ENCODE data around the gene PARL. TPM values are rescaled to one million over a fixed set of nuclear protein-coding genes. Genes with fewer than 3 reads are reported as not detected.
A peak's percentile ranks its signal among the peaks of the same experiment; 100 is the strongest.

The PARL gene, protein sequence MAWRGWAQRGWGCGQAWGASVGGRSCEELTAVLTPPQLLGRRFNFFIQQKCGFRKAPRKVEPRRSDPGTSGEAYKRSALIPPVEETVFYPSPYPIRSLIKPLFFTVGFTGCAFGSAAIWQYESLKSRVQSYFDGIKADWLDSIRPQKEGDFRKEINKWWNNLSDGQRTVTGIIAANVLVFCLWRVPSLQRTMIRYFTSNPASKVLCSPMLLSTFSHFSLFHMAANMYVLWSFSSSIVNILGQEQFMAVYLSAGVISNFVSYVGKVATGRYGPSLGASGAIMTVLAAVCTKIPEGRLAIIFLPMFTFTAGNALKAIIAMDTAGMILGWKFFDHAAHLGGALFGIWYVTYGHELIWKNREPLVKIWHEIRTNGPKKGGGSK
- polyA plus RNA-seq (ENCODE audit: insufficient read length in 3 of 3), result 10 to 100 TPM; 51.4 to 57.0 (median 55.0) TPM
- long read RNA-seq, donor 1, transcript PARL-201 (9 exons, 1,240 nt), result minor isoform, 5 of 25 reads
- long read RNA-seq, donor 1, transcript PARL-202 (10 exons, 1,414 nt), result major isoform, 19 of 25 reads
- long read RNA-seq, donor 1, partial matches to known transcripts, result 0 of 25 reads
- long read RNA-seq, donor 1, other reads (novel, unspliced or antisense), result 0 of 25 reads
- long read RNA-seq, donor 2, transcript PARL-202 (10 exons, 1,414 nt), result major isoform, 22 of 34 reads
- long read RNA-seq, donor 2, transcript PARL-201 (9 exons, 1,240 nt), result minor isoform, 11 of 34 reads
- long read RNA-seq, donor 2, partial matches to known transcripts, result 0 of 34 reads
- long read RNA-seq, donor 2, other reads (novel, unspliced or antisense), result 0 of 34 reads
- long read RNA-seq, donor 3, transcript PARL-202 (10 exons, 1,414 nt), result major isoform, 11 of 18 reads
- long read RNA-seq, donor 3, partial matches to known transcripts, result 0 of 18 reads
- long read RNA-seq, donor 3, other reads (novel, unspliced or antisense), result 0 of 18 reads
- long read RNA-seq, donor 4, transcript PARL-202 (10 exons, 1,414 nt), result major isoform, 19 of 35 reads
- long read RNA-seq, donor 4, transcript PARL-201 (9 exons, 1,240 nt), result minor isoform, 8 of 35 reads
- long read RNA-seq, donor 4, partial matches to known transcripts, result 6 of 35 reads
- long read RNA-seq, donor 4, other reads (novel, unspliced or antisense), result 0 of 35 reads
- long read RNA-seq, donor 5, transcript PARL-202 (10 exons, 1,414 nt), result major isoform, 10 of 17 reads
- long read RNA-seq, donor 5, partial matches to known transcripts, result 5 of 17 reads
- long read RNA-seq, donor 5, other reads (novel, unspliced or antisense), result 0 of 17 reads
- long read RNA-seq, donor 6, transcript PARL-202 (10 exons, 1,414 nt), result major isoform, 14 of 25 reads
- long read RNA-seq, donor 6, partial matches to known transcripts, result 5 of 25 reads
- long read RNA-seq, donor 6, other reads (novel, unspliced or antisense), result 0 of 25 reads
- long read RNA-seq, donor 7, transcript PARL-202 (10 exons, 1,414 nt), result major isoform, 12 of 17 reads
- long read RNA-seq, donor 7, partial matches to known transcripts, result 0 of 17 reads
- long read RNA-seq, donor 7, other reads (novel, unspliced or antisense), result 0 of 17 reads
- long read RNA-seq, donor 8, transcript PARL-202 (10 exons, 1,414 nt), result major isoform, 5 of 10 reads
- long read RNA-seq, donor 8, partial matches to known transcripts, result 0 of 10 reads
- long read RNA-seq, donor 8, other reads (novel, unspliced or antisense), result 0 of 10 reads
- long read RNA-seq, donor 9, transcript PARL-202 (10 exons, 1,414 nt), result major isoform, 30 of 37 reads
- long read RNA-seq, donor 9, partial matches to known transcripts, result 0 of 37 reads
- long read RNA-seq, donor 9, other reads (novel, unspliced or antisense), result 0 of 37 reads
- long read RNA-seq, donor 10, transcript PARL-202 (10 exons, 1,414 nt), result major isoform, 17 of 18 reads
- long read RNA-seq, donor 10, partial matches to known transcripts, result 0 of 18 reads
- long read RNA-seq, donor 10, other reads (novel, unspliced or antisense), result 0 of 18 reads
- long read RNA-seq, donor 11, transcript PARL-202 (10 exons, 1,414 nt), result major isoform, 9 of 13 reads
- long read RNA-seq, donor 11, partial matches to known transcripts, result 0 of 13 reads
- long read RNA-seq, donor 11, other reads (novel, unspliced or antisense), result 0 of 13 reads
- long read RNA-seq, donor 12, transcript PARL-201 (9 exons, 1,240 nt), result minor isoform, 8 of 34 reads
- long read RNA-seq, donor 12, transcript PARL-202 (10 exons, 1,414 nt), result major isoform, 18 of 34 reads
- long read RNA-seq, donor 12, partial matches to known transcripts, result 6 of 34 reads
- long read RNA-seq, donor 12, other reads (novel, unspliced or antisense), result 0 of 34 reads
- long read RNA-seq, donor 13, transcript PARL-202 (10 exons, 1,414 nt), result major isoform, 9 of 17 reads
- long read RNA-seq, donor 13, partial matches to known transcripts, result 6 of 17 reads
- long read RNA-seq, donor 13, other reads (novel, unspliced or antisense), result 0 of 17 reads
- long read RNA-seq, donor 14, result 0 reads
- long read RNA-seq, donor 15, transcript PARL-201 (9 exons, 1,240 nt), result minor isoform, 11 of 40 reads
- long read RNA-seq, donor 15, transcript PARL-202 (10 exons, 1,414 nt), result major isoform, 19 of 40 reads
- long read RNA-seq, donor 15, partial matches to known transcripts, result 6 of 40 reads
- long read RNA-seq, donor 15, other reads (novel, unspliced or antisense), result 0 of 40 reads
- long read RNA-seq, donor 16, transcript PARL-202 (10 exons, 1,414 nt), result major isoform, 28 of 54 reads
- long read RNA-seq, donor 16, transcript PARL-201 (9 exons, 1,240 nt), result minor isoform, 12 of 54 reads
- long read RNA-seq, donor 16, partial matches to known transcripts, result 8 of 54 reads
- long read RNA-seq, donor 16, other reads (novel, unspliced or antisense), result 0 of 54 reads

DNA sequence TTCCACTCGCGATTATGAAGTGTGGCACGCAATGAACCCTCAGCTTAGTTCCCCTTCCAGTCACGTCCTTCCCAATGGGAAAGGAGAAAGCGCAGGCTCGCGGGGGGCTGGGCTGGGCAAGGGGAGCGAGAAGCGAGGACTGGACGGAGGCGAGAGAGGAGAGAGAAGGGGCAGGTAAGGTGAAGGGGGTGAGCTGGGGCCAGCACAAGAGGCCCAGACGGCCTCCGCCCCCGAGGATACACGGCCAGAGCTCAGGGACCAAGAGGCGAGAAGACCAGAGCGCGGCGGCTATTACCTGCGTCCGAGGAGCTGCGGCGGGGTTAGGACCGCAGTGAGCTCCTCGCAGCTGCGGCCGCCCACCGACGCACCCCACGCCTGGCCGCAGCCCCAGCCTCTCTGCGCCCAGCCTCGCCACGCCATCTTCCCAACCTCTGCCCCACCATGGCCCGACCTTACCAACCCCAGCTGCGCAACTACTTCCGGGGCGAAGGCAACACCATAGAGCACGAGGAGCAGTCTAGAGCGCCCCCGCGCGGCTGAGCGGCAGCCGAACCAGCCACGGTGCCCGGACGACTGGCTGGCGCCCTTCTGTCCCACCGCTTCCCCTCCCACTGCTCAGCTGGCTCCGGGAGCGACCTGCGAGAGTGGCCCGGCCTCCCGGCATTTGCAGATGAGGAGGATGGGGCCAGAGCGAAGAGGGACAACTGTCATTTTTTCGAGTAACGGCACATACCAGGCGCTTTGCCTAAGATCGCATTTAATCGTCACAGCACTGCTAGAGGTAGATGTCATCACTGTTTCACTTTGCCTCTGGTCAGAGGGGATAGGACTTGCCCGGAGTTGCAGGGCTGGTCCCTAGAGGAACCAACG, at the start of gene PARL:
Gene PARL, minus strand, starts transcription at position 454 of the 870 bp plus-strand sequence. Its CDS starts 34 bp downstream, at position 420.
- DNase-seq, result peak; percentile 91

DNA sequence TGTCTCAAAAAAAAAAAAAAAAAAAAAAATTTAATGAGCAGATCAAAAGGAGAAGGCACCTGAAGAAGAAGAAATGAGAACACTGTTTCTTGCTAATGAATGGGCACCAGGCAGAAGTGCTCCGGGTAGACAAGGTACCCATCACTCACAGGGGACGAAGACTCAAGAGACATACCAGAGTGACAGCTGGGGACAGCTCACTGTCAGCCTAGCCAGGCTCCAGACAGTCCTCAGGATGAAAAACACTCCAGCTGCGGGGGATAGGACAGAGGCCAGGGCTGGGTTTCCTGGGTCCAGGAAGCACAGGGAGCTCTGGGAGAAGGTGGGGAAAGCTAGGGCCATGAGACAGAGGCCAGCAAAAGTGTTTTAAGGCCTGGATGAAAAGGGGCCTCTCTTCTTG, 48.5 kb upstream of the PARL start:
- no peak for DNase-seq

DNA sequence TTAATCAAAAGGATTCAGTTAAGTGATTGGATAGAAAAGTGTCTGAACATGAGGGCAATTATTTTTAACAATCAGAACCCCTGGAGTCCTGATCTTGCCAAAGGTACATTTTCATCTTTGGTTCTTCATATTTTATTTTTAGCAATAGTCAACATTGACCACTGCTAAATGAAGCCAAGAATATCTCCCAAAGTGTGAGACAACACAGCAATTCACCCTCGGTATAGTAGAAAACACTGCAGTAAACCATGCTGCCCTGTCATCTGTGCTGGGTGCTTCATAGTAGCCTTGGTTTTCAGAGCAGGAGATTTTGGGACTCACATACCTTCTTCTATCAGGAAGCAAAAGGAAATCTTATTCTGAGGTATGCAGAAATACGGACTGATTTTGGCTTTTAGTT, 47.2 kb upstream of the PARL start:
- DNase-seq, result no peak

DNA sequence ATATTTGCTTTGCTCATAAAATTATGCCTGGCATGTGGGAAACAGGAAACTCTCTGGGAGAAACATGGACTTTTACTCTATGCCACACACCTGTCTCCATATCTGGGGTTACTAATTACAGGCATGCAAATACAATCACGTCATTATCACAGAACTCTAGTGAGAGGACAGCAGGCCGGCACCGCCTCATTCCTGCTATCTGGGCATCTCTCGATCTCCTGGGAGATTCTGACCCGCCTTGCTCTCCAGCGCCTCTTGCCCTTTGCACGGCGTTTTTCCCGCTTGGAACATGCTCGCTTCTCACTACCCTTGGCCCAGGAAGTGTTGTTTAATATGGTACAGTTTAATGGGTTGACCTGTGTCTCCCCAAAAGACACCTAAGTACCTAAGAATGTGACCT, 45.4 kb upstream of the PARL start:
- no peak for DNase-seq

DNA sequence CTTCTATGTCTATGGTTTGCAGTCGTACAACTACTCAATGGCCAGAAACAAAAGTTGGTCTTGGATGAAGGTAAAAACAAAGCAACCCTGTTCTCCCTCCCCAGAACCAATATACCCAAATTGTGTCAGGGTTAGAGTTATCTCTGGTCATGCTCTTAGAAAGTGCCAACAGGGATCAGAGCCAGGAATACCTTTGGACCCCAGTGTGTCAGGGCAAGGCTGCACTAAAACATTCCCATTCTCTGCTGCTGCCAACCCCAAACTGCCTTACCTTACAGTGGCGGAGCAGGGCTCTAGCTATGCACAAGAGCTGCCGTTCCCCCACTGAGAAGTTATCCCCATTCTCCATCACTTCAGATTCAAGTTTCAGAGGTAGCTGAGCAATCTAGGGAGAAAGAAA, 42.4 kb upstream of the PARL start:
- no peak for DNase-seq

DNA sequence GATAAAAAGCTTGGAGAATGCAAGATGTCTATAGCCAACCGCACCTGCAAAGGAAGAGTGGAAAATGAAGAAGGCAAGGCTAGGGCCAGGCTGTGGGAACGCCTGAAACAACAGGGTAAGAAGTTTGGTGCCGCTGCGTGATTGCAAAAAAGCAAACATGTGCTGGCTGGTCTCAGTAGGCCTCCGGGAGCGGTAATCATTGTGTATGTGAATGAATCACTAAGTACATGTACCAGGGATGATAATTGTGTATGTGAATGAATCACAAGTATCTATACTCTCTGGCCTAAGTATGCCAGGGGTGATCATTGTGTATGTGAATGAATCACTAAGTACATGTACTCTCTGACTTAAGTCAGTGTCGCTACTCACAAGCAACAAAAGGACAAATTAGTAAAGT, 40.3 kb upstream of the PARL start:
- DNase-seq, result no peak

DNA sequence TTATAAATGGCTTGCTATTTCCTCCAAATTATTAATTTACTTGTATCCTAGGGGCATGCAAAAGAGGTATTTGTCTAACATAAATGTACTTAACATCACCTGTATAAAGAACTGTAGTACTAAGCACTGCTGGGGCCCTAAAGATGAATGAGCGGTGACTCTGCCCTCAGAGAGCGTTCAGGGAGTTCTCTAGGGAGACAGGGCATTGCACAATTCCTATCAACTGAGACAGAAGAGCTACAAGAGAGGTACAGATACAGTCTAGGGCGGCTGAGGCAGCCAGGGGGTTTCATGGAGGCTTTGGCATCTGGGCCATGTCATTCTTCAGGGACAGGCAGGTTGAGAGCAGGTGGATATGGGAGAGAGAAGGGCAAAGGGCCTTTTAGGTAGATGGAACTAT, 39.9 kb upstream of the PARL start:
- DNase-seq, result no peak

DNA sequence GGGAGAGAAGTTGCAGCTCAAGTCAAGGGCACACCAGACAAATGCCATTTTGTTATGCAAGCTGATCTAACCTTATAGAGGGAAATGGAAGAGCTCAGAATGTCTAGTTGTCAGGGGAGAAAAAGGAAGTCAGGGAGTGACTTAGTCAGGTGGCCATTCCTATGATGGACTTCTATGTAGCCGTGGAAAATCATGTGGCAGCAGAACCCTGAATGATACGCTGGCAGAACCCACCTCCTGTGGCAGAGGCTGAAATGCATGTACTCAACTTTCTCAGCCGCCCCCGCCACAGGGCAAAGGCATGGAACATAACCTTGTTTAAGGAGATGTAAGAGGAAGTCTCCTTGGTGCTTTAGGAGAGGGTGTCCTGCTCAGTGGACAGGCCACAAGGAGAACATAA, 37.7 kb upstream of the PARL start:
- DNase-seq, result no peak

DNA sequence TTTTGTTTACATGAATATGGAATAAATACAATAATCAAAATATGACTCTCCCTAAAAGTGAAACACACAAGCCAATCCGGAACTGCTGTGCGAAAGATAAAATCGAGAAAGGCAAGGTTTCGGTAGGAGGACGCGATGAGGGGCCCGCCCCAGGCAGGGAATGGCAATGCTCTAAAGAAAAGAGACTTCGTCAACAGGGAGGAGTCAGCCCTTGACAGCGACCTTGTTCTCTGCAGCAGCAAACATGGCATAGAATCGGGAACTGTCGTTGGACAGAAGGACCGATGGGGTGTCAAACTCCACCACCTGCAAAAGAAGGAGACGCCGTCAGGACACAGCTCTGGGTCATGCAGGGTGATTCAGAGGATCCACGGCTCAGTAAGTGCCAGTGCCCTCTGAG, 36.4 kb upstream of the PARL start:
- DNase-seq, result no peak

DNA sequence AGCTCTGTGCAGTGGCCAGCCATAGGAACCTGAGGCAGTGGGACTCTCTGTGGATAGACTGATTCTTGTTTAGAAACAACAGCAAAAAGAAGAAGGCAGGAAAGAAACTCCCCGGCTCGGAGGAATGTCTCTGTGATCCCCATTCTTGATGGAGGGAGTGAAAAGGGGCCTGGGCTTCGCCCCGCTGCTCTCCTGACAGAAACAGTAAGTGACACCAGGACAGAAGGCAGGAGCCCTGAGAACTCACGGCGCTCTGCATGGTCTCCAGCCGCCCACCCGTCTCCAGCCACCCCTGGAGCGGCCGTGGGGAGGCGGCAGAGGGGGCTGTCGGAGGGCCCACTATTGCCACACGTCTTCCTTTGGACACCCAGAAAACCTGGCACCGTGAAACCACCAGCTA, 35.7 kb upstream of the PARL start:
- DNase-seq, result no peak

DNA sequence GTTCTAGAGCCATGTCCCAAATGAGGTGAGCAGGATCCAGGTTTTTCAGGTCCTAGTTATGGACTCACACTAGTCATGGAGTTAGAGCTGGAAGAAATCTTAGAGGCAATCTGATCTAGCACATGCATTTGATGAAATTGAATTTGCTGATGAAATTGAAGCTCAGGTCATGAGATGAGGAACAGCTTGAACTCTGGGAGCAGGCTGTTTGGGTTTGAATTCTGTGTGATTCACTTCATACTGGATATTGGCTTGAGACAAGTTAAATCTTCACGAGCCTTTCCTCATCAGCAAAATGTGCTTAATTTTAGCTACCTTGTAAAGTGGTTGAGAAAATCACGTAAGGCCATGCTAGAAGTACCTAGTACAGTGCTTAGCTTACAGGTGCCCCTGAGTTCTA, 33.5 kb upstream of the PARL start:
- no peak for DNase-seq

DNA sequence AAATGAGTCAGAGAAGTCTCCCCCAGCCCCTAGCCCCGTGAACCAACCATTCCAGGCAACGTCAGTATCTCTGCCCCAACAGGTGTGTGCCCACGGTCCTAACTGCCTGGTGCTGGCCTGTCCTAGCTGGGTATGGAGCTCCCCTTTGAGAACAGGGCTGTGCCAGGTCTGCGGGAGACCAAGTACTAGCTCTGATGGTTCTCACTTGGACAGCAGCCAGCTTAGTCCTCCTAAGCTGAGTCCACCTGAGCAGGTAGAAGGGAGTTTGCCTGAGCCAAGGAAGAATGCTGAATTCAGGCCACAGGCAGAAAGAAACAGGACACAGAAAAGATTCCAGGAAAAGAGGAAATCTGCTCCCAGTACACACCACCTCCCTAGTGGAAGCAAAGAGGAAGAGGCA, 33.1 kb upstream of the PARL start:
- DNase-seq, result no peak

DNA sequence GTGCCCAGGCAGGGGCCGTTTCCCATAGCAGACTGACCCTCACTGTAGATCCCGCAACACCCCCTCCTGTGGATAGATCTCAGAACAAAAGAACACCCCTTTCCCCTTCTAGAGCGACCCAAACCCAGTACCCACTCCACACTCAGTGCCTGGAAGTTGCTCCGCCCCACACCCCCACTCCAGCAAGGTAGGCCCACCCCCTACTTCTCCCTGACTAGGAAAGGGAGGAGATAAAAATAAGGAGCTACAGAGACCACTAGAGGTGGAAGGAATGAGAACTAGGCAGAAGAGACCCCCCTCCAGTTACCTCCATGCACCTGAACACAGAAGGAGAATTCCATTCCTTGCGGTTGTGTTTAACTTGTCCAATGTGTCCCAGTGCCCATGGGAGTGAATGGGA, 30.2 kb upstream of the PARL start:
- no peak for DNase-seq

DNA sequence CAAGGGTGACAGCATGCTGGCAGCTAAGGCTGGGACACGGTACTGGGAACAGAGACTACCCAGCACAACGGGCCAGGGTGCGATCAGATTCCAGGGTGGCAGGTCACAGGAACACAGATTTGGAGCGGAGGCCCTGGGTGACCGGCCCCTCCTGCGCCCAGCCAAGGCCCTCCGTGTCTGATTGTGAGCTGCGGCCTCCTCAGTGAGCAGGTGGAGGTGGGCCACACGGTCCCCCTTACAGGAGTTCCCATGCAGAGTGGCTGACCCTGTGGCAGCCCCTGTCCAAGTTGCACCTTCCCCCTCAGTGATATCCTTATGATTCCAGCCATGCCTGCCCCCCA, 28.9 kb upstream of the PARL start:
- DNase-seq, result no peak

DNA sequence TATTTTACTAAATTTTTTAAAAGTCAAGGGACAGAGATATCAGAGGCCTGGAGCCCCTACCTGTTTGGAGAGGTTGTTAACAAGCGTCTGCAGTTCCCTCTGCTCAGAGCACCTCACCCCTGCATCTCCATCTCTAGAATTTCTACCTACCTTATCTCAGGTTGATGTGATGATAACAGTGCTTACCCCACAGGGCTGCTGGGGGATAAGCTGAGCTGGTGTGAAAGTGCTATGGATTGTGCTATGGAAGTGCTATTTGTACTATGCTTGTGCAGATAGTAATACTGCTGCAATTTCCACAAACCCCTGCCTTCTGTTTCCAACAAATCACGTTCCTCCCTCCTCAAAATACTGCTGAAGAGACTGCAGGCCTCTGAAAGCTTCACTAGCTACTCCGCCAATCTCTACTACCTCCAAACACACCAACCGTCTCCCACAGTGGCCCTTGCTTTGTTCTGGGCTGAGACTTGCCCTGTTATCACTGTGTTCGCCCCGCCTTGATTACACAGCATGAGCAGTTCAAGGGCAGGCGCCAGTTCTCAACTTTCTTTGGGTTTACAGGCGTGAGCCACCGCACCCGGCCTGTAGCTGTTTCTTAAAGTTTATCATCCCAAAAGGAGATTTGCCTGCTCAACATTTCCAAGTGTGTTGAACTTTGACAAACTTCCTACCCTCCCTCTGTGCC, 28.4 kb upstream of the PARL start:
- DNase-seq, result no peak

DNA sequence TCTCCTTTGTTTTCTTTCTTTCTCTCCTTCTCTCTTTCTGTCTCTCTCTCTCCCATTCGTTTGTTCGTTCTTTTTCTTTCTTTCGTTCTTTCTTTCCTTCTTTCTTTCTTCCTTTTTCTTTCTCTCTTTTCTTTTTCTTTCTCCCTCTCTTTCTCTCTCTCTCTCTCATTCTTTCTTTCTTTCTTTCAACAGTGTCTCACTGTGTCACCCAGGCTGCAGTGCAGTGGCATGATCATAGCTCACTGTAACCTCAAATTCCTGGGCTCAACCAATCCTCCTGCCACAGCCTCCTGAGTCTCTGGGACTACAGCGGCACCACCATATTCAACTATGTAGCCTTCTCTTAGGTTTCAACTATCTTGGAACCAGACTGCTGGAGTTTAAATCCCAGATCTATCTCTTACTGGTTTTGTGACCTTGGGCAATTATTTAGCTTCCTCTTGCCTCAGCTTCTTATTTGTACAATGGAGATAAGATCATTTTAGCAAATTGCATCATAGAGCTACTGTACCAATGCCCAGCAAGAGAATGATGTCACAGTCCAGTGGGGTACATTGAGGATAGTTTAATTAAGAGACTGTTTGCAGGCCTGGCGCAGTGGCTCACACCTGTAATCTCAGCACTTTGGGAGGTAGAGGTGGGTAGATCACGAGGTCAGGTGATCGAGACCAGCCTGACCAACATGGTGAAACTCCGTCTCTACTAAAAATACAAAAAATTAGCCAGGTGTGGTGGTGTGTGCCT, 27.3 kb upstream of the PARL start:
- no peak for DNase-seq

DNA sequence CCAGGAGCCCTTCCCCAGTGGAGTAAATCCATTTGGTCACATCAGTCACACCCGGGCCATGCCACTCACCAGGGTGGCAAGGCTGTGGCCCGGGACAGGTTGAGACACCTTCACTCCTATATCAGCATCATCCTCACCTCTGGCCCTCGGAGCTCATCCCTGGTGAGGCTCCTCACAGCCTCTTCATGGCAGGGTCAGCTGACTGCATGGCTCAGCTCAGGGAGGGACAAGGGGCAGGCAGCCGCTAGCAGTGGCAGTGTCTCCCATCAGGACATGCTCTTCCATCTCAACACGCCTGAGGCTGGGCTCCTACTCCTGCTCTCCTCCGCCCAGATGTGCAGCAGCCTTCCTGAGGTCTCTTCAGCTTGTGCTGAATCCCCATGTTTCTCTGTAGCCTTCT, 26.4 kb upstream of the PARL start:
- no peak for DNase-seq
